ENCODE measurements around the gene SULT2B1. TPM values are rescaled to one million over a fixed set of nuclear protein-coding genes. Genes with fewer than 3 reads are reported as not detected.

Gene SULT2B1
- total and polyA plus RNA-seq, 2 experiments from 2014 or later = 0.20 TPM; not detected in 1

- Histone ChIP-seq H3K4me3 (peak overlapping the region; percentile 62), H3K9me3 (ENCODE audit: low read depth) (no peaks in the 10 kb centered on the region), H3K27ac (peak overlapping the region; percentile 80), H3K36me3 (no peaks in the 10 kb centered on the region), H3K4me1 (ENCODE audit: low read depth) (peaks cover 8% of the 10 kb centered on the region), H3K27me3 (no peaks in the 10 kb centered on the region)
- peak; percentile 99 for DNase-seq (ENCODE audit: low read depth in 1 of 2, low spot score in 1 of 2)
- no peak for TF ChIP-seq CTCF (IDR thresholded peaks at IDR 0.05; ENCODE audit: low read depth, low read length)
Measured at GRCh38 chr19:48624067-48624594, 72.2 kb downstream of the SULT2B1 start.

GRCh38 chr19:48624791-48625723 is 73.1 kb downstream of the SULT2B1 start:
- peak overlapping the region; percentile 55 for H3K27ac ChIP-seq

GRCh38 chr19:48625891-48626327 is 73.9 kb downstream of the SULT2B1 start:
- no peak for DNase-seq (ENCODE audit: low read depth in 1 of 2, low spot score in 1 of 2)
- Histone ChIP-seq H3K4me1 (ENCODE audit: low read depth) (peaks cover 8% of the 10 kb centered on the region), H3K36me3 (no peaks in the 10 kb centered on the region), H3K27ac (no peak overlapping the region), H3K9me3 (ENCODE audit: low read depth) (no peaks in the 10 kb centered on the region), H3K27me3 (no peaks in the 10 kb centered on the region), H3K4me3 (no peak overlapping the region)
- TF ChIP-seq CTCF (IDR thresholded peaks at IDR 0.05; ENCODE audit: low read depth, low read length) = no peak

More at GRCh38 chr19:48624791-48625723, 73.1 kb downstream of the SULT2B1 start:
- Histone ChIP-seq H3K4me1 (ENCODE audit: low read depth) (peaks cover 8% of the 10 kb centered on the region), H3K36me3 (no peaks in the 10 kb centered on the region), H3K4me3 (peak overlapping the region; percentile 62), H3K27me3 (no peaks in the 10 kb centered on the region), H3K9me3 (ENCODE audit: low read depth) (no peaks in the 10 kb centered on the region)
- no peak for TF ChIP-seq CTCF (IDR thresholded peaks at IDR 0.05; ENCODE audit: low read depth, low read length)
- DNase-seq (ENCODE audit: low read depth in 1 of 2, low spot score in 1 of 2) = peak in 1 of 2 donors; percentile 23

GRCh38 chr19:48627201-48627864 is 75.4 kb downstream of the SULT2B1 start:
- no peak for DNase-seq (ENCODE audit: low read depth in 1 of 2, low spot score in 1 of 2)
- no peak for TF ChIP-seq CTCF (IDR thresholded peaks at IDR 0.05; ENCODE audit: low read depth, low read length)
- H3K4me3 ChIP-seq = no peak overlapping the region
- H3K4me1 ChIP-seq (ENCODE audit: low read depth) = peaks cover 8% of the 10 kb centered on the region
- no peak overlapping the region for H3K27ac ChIP-seq
- no peaks in the 10 kb centered on the region for H3K27me3 ChIP-seq
- no peaks in the 10 kb centered on the region for H3K9me3 ChIP-seq (ENCODE audit: low read depth)
- H3K36me3 ChIP-seq = no peaks in the 10 kb centered on the region

GRCh38 chr19:48627865-48628314 is 75.9 kb downstream of the SULT2B1 start:
- H3K27ac ChIP-seq = no peak overlapping the region
- no peak for TF ChIP-seq CTCF (IDR thresholded peaks at IDR 0.05; ENCODE audit: low read depth, low read length)

More at GRCh38 chr19:48627865-48628314, 75.9 kb downstream of the SULT2B1 start:
- Histone ChIP-seq H3K4me3 (no peak overlapping the region), H3K4me1 (ENCODE audit: low read depth) (peaks cover 8% of the 10 kb centered on the region), H3K27me3 (no peaks in the 10 kb centered on the region), H3K36me3 (no peaks in the 10 kb centered on the region), H3K9me3 (ENCODE audit: low read depth) (no peaks in the 10 kb centered on the region)
- no peak for DNase-seq (ENCODE audit: low read depth in 1 of 2, low spot score in 1 of 2)
